HUES64 (cell line): ENCODE measurements around the gene SELENOI.
"Not testable (repeated sequence)": the region's sequence is repeated elsewhere in the genome, so short reads cannot be mapped to it uniquely, and the experiment has no call there.

Experiments
- H3K27ac ChIP-seq: 2 replicates; pipeline ENCODE4 v1.7.0; 2013; ENCODE audit warnings: low read depth, low read length, inconsistent platforms
- H3K27me3 ChIP-seq: 2 replicates; pipeline ENCODE4 v1.6.1; 2013; ENCODE audit warnings: mild to moderate bottlenecking, low read length; ENCODE audit not compliant: insufficient read depth
- H3K36me3 ChIP-seq: 2 replicates; pipeline ENCODE4 v1.6.1; 2013; ENCODE audit warnings: mild to moderate bottlenecking, low read length; ENCODE audit not compliant: insufficient read depth
- H3K4me1 ChIP-seq: 2 replicates; pipeline ENCODE4 v1.6.1; 2013; ENCODE audit warnings: mild to moderate bottlenecking, low read length, moderate library complexity; ENCODE audit not compliant: insufficient read depth
- H3K4me3 ChIP-seq: 2 replicates; pipeline ENCODE4 v1.5.1; 2013; ENCODE audit warnings: mild to moderate bottlenecking, low read length, moderate library complexity
- H3K9ac ChIP-seq: 2 replicates; pipeline ENCODE4 v1.6.1; 2013; ENCODE audit warnings: mild to moderate bottlenecking, low read depth, low read length
- H3K9me3 ChIP-seq: 2 replicates; pipeline ENCODE4 v1.6.1; 2013; ENCODE audit warnings: low read depth, low read length; ENCODE audit not compliant: insufficient read depth
- WGBS: fragments of 150-250, 120-280 bp; methylation state at CpG from one replicate; pipeline ENCODE4 v1.1.7; 2013; ENCODE audit warnings: missing lambda C conversion rate; 5-methylcytosine and 5-hydroxymethylcytosine counted together

SELENOI gene

GRCh38 chr2:26327291-26328272 is 18.4 kb upstream of the SELENOI start:
- 72% methylated on average over 3 of the region's 5 CpGs for WGBS
- no peak overlapping the region for H3K9ac ChIP-seq
- no peaks in the 10 kb centered on the region for H3K9me3 ChIP-seq
- no peaks in the 10 kb centered on the region for H3K4me1 ChIP-seq
- no peak overlapping the region for H3K27ac ChIP-seq
- no peak overlapping the region for H3K4me3 ChIP-seq
- no peaks in the 10 kb centered on the region for H3K27me3 ChIP-seq
- H3K36me3 ChIP-seq = no peaks in the 10 kb centered on the region

GRCh38 chr2:26329083-26329482 is 16.9 kb upstream of the SELENOI start:
- 94% methylated on average over 4 of the region's 4 CpGs for WGBS
- not testable (repeated sequence) for H3K27me3 ChIP-seq, H3K9me3 ChIP-seq, H3K36me3 ChIP-seq, H3K27ac ChIP-seq, H3K4me3 ChIP-seq, H3K9ac ChIP-seq, H3K4me1 ChIP-seq

DNA sequence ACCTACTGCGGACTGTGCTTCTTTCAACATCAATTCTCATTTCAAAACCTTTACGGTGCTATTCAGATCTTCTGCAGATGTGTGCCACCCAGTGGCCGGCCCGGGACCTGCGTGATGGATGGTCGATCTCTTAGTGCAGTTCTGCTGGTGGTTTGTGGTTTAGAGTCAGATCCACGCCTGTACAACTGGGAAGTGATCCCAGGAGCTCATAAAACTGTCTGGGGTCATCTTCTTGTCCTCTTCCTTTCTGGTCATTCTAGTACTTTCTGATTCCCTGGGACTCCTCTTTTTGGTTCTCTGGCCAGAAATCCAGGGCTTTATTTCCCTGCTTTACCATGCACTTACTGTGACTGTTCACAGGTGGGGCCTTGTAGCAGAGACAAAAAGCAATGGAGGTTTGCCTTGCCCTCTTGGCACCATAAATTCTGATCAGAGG is 15.8 kb upstream of the SELENOI start:
- no peak overlapping the region for H3K27ac ChIP-seq

GRCh38 chr2:26330604-26331003 is 15.3 kb upstream of the SELENOI start:
- WGBS = 100% methylated on average over 1 of the region's 3 CpGs
- H3K9ac ChIP-seq = no peak overlapping the region

More for the DNA sequence above, 15.8 kb upstream of the SELENOI start:
- H3K9me3 ChIP-seq = no peaks in the 10 kb centered on the region
- 15% methylated on average over 7 of the region's 7 CpGs for WGBS
- H3K9ac ChIP-seq = no peak overlapping the region
- H3K4me1 ChIP-seq = no peaks in the 10 kb centered on the region
- no peaks in the 10 kb centered on the region for H3K27me3 ChIP-seq
- no peaks in the 10 kb centered on the region for H3K36me3 ChIP-seq
- no peak overlapping the region for H3K4me3 ChIP-seq

DNA sequence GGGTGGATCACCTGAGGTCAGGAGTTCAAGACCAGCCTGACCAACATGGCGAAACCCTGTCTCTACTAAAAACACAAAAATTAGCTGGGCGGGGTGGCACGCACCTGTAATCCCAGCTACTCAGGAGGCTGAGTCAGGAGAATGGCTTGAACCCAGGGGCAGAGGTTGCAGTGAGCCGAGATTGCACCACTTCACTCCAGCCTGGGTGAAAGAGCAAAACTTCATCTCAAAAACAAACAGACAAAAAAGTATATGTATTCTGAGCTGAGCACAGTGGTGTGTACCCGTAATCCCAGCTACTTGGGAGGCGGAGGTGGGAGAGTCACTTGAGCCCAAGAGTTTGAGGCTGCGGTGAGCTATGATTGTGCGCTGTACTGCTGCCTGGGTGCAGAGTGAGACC is 14.6 kb upstream of the SELENOI start:
- H3K27ac ChIP-seq, H3K9me3 ChIP-seq, H3K36me3 ChIP-seq, H3K27me3 ChIP-seq, H3K4me1 ChIP-seq, H3K9ac ChIP-seq, H3K4me3 ChIP-seq: not testable (repeated sequence)
- WGBS = 95% methylated on average over 8 of the region's 8 CpGs

More at GRCh38 chr2:26330604-26331003, 15.3 kb upstream of the SELENOI start:
- H3K27me3 ChIP-seq = no peaks in the 10 kb centered on the region
- H3K9me3 ChIP-seq = no peaks in the 10 kb centered on the region
- H3K27ac ChIP-seq = no peak overlapping the region
- no peaks in the 10 kb centered on the region for H3K36me3 ChIP-seq
- no peaks in the 10 kb centered on the region for H3K4me1 ChIP-seq
- no peak overlapping the region for H3K4me3 ChIP-seq

DNA sequence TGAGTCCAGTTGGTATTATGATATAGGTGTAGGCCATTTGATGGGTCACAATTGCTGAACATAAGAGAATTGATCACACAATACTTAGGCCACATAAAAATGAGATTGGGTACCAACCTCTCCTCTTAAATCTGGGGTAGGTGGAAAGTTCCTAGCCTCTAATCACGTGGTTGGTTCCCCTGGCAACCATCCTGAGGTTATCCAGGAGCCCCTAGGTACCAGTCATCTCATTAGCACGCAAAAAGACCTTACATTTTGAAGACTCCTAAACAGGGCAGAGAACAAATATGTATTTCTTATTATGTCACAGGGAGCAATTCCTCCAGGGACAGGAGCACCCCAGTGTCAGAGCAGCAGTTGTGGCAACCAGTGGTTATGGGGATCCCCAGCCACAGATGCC is 12.7 kb upstream of the SELENOI start:
- no peaks in the 10 kb centered on the region for H3K27me3 ChIP-seq
- no peaks in the 10 kb centered on the region for H3K9me3 ChIP-seq
- no peaks in the 10 kb centered on the region for H3K36me3 ChIP-seq
- no peak overlapping the region for H3K27ac ChIP-seq
- H3K4me3 ChIP-seq = no peak overlapping the region
- H3K9ac ChIP-seq = no peak overlapping the region
- H3K4me1 ChIP-seq = no peaks in the 10 kb centered on the region
- WGBS = 55% methylated on average over 2 of the region's 2 CpGs

- H3K4me3 ChIP-seq = no peak overlapping the region
- H3K27me3 ChIP-seq = no peaks in the 10 kb centered on the region
- 91% methylated on average over 3 of the region's 3 CpGs for WGBS
- no peak overlapping the region for H3K9ac ChIP-seq
- no peaks in the 10 kb centered on the region for H3K9me3 ChIP-seq
- peaks cover 11% of the 10 kb centered on the region for H3K4me1 ChIP-seq
- H3K36me3 ChIP-seq = no peaks in the 10 kb centered on the region
- no peak overlapping the region for H3K27ac ChIP-seq
Observed at GRCh38 chr2:26335231-26335630, 10.7 kb upstream of the SELENOI start.

DNA sequence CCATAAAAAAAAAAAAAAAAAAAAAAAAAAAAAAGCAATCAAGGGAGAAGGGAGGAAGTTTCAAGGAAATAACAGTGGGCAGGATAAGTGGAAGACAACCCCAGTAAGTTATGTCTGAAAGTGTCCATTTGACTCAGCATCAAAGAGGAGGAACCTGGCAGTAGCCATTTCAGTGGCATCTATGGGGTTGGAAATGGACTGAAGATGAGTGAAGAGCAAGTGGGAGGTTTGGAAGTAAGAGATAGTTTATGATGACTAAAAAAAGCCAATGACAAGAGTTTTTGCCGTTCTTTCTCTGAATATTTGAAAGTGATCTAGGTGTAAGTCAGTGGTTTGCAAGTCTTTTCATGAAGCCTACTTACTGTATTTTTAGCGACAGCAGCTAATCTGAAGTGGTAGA is 9.2 kb upstream of the SELENOI start:
- Histone ChIP-seq H3K36me3 (no peaks in the 10 kb centered on the region), H3K9ac (no peak overlapping the region), H3K4me3 (no peak overlapping the region), H3K27ac (no peak overlapping the region), H3K9me3 (no peaks in the 10 kb centered on the region), H3K4me1 (peaks cover 17% of the 10 kb centered on the region), H3K27me3 (no peaks in the 10 kb centered on the region)
- 94% methylated on average over 2 of the region's 2 CpGs for WGBS

DNA sequence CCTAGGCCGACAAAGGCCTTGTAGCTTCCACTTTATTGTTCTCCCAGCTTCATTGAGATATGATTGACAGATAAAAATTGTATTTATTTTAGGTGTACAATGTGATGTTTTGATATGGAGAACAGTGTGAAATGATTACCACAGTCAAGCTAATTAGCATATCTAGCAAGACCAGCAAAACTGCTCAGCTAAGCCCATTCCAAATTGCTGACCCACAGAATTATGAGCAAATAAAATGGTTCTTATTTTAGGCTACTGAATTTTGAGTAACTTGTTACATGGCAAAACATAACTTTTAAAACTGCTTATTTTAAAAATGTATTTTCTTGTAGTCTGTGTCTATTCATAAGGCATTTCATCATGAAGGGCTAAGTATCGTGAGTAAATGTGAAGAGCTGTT is 8.6 kb upstream of the SELENOI start:
- 92% methylated on average over 2 of the region's 2 CpGs for WGBS
- Histone ChIP-seq H3K27me3 (no peaks in the 10 kb centered on the region), H3K36me3 (no peaks in the 10 kb centered on the region)

GRCh38 chr2:26340831-26341230 is 5.1 kb upstream of the SELENOI start:
- no peaks in the 10 kb centered on the region for H3K9me3 ChIP-seq
- H3K4me3 ChIP-seq = no peak overlapping the region
- H3K4me1 ChIP-seq = peaks cover 24% of the 10 kb centered on the region
- 96% methylated on average over 3 of the region's 3 CpGs for WGBS
- no peak overlapping the region for H3K9ac ChIP-seq
- H3K27ac ChIP-seq = peak overlapping the region; percentile 77; the same call in 1 of the 2 replicates
- no peaks in the 10 kb centered on the region for H3K27me3 ChIP-seq
- no peaks in the 10 kb centered on the region for H3K36me3 ChIP-seq

More for the DNA sequence above, 8.6 kb upstream of the SELENOI start:
- Histone ChIP-seq H3K4me3 (no peak overlapping the region), H3K27ac (no peak overlapping the region), H3K9ac (no peak overlapping the region), H3K4me1 (peaks cover 17% of the 10 kb centered on the region), H3K9me3 (no peaks in the 10 kb centered on the region)

DNA sequence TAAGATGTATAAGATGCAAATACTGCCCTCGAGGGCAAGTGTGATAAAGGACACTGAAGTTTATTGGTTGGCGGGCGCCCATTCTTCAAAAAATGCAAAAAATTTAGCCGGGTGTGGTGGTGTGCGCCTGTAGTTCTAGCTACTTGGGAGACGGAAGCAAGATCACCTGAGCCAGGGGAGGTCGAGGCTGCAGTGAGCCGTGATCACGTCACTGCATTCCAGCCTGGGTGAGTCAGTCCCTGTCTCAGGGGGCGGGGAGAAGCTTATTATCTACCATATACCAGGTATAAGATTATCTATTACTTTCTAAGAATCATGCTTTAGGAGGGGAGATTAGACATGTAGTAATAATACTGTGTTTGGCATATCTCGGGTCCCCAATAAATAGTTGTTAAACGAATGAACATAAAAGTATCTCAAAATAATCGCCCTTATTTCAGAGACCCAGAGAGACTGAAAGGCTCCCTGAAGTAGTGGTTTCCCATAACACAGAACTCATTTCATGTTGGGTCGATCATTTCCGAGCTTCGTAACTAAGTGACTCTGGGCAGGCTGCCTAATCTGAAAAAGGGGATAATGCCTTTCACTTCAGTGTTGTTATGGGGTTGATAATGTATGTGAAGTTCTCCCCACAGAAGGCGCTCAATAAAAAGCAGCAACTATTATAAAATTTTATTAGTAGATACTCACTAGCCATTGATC is 1.2 kb upstream of the SELENOI start:
- Histone ChIP-seq H3K36me3 (peaks cover 4% of the 10 kb centered on the region; the same call in 1 of the 2 replicates), H3K27ac (peak overlapping the region; percentile 94), H3K4me1 (peaks cover 36% of the 10 kb centered on the region), H3K4me3 (peak overlapping the region; percentile 87), H3K9ac (peak overlapping the region; percentile 91), H3K9me3 (no peaks in the 10 kb centered on the region), H3K27me3 (no peaks in the 10 kb centered on the region)
- 54% methylated on average over 15 of the region's 17 CpGs for WGBS
